ENCODE results near the gene HEXB.

DNA sequence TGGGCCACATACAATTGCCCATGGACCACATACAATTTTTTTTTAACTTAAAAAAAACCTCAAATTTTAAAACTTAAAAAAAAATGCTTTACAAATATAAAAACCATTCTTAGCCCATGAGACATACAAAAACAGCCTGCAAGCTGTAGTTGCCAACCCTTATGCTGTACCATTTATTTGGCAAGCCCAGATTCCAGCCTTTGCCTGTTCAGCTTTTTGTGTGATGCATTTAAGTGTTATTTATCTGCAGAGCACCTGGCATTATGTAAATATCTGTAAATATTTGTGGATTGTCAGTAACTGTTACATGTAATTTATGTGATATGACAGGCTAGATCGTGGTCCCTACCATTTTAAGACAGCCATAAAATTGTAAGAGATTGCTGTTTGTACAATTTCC lies 32.6 kb downstream of the HEXB start:
- TF ChIP-seq, protein P1, sequence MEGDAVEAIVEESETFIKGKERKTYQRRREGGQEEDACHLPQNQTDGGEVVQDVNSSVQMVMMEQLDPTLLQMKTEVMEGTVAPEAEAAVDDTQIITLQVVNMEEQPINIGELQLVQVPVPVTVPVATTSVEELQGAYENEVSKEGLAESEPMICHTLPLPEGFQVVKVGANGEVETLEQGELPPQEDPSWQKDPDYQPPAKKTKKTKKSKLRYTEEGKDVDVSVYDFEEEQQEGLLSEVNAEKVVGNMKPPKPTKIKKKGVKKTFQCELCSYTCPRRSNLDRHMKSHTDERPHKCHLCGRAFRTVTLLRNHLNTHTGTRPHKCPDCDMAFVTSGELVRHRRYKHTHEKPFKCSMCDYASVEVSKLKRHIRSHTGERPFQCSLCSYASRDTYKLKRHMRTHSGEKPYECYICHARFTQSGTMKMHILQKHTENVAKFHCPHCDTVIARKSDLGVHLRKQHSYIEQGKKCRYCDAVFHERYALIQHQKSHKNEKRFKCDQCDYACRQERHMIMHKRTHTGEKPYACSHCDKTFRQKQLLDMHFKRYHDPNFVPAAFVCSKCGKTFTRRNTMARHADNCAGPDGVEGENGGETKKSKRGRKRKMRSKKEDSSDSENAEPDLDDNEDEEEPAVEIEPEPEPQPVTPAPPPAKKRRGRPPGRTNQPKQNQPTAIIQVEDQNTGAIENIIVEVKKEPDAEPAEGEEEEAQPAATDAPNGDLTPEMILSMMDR (IDR thresholded peaks at IDR 0.05; ENCODE audit: low read length), result no peak
- TF ChIP-seq EZH2 (optimal IDR thresholded peaks at IDR 0.05; ENCODE audit: low read depth, low read length) (no peak), EZH2phosphoT487 (IDR thresholded peaks at IDR 0.05; ENCODE audit: low read length) (no peak)
